Esophagus muscularis mucosa (tissue), 4 donors: ENCODE measurements around the gene PTPRQ.

Experiments used
- EP300 ChIP-seq: sonication (generic); formaldehyde crosslinking; IDR thresholded peaks from one replicate; pipeline ENCODE4 v1.6.1; 2017; ENCODE audit warnings: antibody characterized with exemption
- POLR2A ChIP-seq: fragments of 450-650 bp; IDR thresholded peaks from one replicate; pipeline ENCODE4 v1.6.1; 2017; ENCODE audit warnings: antibody characterized with exemption, moderate library complexity, mild to moderate bottlenecking, low read depth
- POLR2AphosphoS5 ChIP-seq, 2 donors: sonication (generic); formaldehyde crosslinking; IDR thresholded peaks; one replicate each; pipeline ENCODE4 v1.6.1; 2017; ENCODE audit warnings: antibody characterized with exemption in 2 of 2
- TF ChIP-seq, protein P1 (sequence below), 3 experiments: fragments of 200-600 bp in 2 of 3; fragments of 450-650 bp in 1 of 3; sonication (generic) in 2 of 3; IDR thresholded peaks; one replicate each; pipeline ENCODE4 v1.5.1; 2017 to 2019; ENCODE audit warnings: antibody characterized with exemption in 3 of 3, mild to moderate bottlenecking in 2 of 3, moderate library complexity in 1 of 3

DNA sequence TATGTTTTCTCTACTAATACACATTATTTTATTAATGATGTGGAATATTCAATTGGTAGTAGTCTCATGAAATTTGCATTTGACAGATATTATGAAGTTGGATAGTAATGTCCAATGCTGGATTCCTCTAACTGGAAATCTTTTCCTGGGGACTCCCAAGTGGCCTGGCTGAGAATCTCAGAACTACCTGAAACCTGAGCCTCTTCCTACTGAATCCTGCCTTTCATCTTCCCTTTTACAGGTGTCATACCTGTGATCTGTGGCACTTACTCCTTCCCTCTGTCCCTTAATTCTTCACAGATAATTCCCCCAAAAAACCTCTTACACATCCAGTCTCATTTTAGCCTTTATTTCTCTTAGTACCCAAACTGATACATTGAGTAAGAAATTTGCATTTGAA is 173.7 kb downstream of the PTPRQ start:
- TF ChIP-seq, protein P1, sequence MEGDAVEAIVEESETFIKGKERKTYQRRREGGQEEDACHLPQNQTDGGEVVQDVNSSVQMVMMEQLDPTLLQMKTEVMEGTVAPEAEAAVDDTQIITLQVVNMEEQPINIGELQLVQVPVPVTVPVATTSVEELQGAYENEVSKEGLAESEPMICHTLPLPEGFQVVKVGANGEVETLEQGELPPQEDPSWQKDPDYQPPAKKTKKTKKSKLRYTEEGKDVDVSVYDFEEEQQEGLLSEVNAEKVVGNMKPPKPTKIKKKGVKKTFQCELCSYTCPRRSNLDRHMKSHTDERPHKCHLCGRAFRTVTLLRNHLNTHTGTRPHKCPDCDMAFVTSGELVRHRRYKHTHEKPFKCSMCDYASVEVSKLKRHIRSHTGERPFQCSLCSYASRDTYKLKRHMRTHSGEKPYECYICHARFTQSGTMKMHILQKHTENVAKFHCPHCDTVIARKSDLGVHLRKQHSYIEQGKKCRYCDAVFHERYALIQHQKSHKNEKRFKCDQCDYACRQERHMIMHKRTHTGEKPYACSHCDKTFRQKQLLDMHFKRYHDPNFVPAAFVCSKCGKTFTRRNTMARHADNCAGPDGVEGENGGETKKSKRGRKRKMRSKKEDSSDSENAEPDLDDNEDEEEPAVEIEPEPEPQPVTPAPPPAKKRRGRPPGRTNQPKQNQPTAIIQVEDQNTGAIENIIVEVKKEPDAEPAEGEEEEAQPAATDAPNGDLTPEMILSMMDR (IDR thresholded peaks at IDR 0.05) = no peak
- no peak for TF ChIP-seq POLR2AphosphoS5 (IDR thresholded peaks at IDR 0.05)
- no peak for TF ChIP-seq POLR2A
- TF ChIP-seq EP300 = no peak
